Measurements from ENCODE around the gene GAR1. TPM values are rescaled to one million over a fixed set of nuclear protein-coding genes. Genes with fewer than 3 reads are reported as not detected.
"Not testable (repeated sequence)": the region's sequence is repeated elsewhere in the genome, so short reads cannot be mapped to it uniquely, and the experiment has no call there.

GAR1 gene
- total RNA-seq = 2.5 and 3.2 TPM in 2 replicates

- peak; percentile 88 to 95 for DNase-seq (ENCODE audit: low read depth in 2 of 2)
These were observed at the start of gene GAR1 for GRCh38 chr4:109815151-109816081. Gene GAR1, plus strand, starts transcription at chr4:109815762. Its CDS starts 403 bp downstream, at chr4:109816165.

GRCh38 chr4:109782092-109782491 lies 33.5 kb upstream of the GAR1 start:
- not testable (repeated sequence) for DNase-seq (ENCODE audit: low read depth in 2 of 2)

- DNase-seq (ENCODE audit: low read depth in 2 of 2) = no peak
These were observed 28.7 kb upstream of the GAR1 start for GRCh38 chr4:109786846-109787245.

- DNase-seq (ENCODE audit: low read depth in 2 of 2) = no peak
These were observed 27.8 kb upstream of the GAR1 start for GRCh38 chr4:109787807-109788206.

DNA sequence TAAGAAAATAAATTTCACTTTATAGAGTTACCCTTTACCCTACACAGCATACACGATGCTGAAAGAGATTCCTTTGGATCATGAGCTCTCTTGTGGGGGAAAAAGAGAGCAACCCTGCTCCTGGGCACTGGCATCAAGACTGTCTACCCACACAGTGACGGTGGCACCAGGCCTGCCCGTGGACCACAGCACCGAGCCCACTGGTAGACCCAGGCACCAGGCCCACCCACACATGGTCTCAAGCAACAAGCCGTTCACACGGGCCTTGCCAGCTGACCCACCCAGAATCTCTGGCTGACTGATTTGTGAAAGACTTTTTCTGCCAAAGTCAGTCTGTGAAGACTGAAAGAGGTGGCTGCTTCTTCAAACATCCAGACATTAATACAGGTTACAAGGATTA lies 20.5 kb upstream of the GAR1 start:
- DNase-seq (ENCODE audit: low read depth in 2 of 2) = no peak

DNA sequence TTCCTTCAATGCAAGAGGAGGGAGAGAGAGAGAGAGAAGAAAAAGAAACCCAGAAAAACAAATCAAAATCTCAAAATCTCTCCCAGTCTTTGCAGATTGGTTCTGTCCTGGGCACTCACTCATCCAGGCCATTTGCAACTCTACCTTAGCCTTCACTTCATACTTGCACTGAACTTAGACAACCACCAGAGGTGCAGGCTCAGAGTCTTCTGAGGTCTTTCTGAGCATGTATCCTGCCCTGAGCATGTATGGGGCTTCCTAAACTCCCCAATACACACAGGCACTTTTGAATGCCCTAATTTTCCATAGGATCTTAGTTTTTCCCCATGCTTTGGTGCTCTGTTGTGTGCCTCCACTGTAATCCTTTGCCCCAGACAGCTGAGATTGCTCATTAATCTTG lies 16.7 kb upstream of the GAR1 start:
- DNase-seq (ENCODE audit: low read depth in 2 of 2) = no peak

DNA sequence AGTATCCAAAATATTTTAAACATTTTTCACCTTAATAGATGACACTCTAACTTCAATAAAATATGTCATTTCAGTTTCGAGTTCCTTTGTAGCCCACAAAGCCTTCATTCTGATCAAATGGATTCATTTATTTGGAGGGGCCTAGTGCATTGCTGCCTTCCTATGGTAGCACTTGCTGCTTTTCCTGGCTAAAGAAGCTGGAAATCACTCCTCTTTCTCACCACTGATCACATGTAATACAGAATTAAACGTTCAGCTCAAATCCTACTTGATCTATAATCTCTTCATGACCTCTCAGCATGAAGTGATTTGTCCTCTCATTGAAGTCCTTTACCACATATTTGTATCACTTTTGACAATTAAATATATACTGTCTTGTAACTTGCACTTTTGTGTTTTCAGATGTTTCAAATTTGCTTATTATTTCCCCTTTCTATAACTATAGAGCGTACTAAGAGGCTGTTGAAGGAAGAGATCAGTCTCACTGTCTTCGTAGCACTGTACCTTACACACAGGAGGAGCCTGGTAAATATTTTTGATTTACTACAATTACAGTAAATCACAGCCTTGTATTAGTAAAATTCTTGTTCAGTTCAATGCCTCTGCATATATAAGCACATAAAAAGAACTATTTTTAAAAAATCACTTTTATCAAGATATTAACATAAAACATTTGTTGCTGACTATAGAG lies 14.3 kb upstream of the GAR1 start:
- DNase-seq (ENCODE audit: low read depth in 2 of 2) = no peak

- peak; percentile 55 to 78 for DNase-seq (ENCODE audit: low read depth in 2 of 2)
These were observed 13.7 kb upstream of the GAR1 start, which contains the start of gene CFI for GRCh38 chr4:109801895-109802319. Gene CFI, minus strand, starts transcription at chr4:109801999. Its CDS starts 28 bp downstream, at chr4:109801971.

- DNase-seq (ENCODE audit: low read depth in 2 of 2) = peak; percentile 36 to 58
These were observed 11.5 kb upstream of the GAR1 start for GRCh38 chr4:109803924-109804571.

GRCh38 chr4:109809655-109810054 lies 5.9 kb upstream of the GAR1 start:
- DNase-seq (ENCODE audit: low read depth in 2 of 2) = no peak

- no peak for DNase-seq (ENCODE audit: low read depth in 2 of 2)
These were observed 4.8 kb upstream of the GAR1 start for GRCh38 chr4:109810552-109811387.

DNA sequence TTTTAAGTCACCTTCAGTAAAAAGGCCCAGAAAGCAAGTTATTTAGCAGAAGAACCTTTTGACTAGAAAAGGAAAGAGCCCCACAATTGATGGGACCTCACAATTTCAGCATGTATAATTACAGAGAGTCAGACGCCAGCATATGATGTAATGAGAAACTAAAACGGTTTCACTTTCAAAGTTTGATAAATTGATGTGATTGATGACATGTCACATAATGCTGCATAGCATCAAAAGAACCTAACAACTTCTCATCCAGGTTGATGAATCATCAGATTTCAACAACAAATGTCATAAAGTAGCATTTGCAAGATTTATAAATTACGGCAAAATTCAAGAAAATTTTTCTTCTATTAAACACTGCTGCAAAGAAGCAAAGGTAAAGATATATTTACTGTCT lies 3.9 kb upstream of the GAR1 start:
- DNase-seq (ENCODE audit: low read depth in 2 of 2) = no peak

DNA sequence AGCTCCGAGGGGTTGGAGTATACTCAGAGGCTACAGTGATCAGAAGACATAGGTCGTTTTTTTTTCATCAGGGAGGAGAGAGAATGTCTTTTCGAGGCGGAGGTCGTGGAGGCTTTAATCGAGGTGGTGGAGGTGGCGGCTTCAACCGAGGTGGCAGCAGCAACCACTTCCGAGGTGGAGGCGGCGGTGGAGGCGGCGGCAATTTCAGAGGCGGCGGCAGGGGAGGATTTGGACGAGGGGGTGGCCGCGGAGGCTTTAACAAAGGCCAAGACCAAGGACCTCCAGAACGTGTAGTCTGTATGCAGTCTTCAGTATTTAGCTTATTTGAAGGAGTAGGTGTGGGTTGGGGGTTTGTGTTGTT lies 500 bp downstream of the GAR1 start:
- peak in 1 of 2 donors; percentile 13 for DNase-seq (ENCODE audit: low read depth in 2 of 2)

DNA sequence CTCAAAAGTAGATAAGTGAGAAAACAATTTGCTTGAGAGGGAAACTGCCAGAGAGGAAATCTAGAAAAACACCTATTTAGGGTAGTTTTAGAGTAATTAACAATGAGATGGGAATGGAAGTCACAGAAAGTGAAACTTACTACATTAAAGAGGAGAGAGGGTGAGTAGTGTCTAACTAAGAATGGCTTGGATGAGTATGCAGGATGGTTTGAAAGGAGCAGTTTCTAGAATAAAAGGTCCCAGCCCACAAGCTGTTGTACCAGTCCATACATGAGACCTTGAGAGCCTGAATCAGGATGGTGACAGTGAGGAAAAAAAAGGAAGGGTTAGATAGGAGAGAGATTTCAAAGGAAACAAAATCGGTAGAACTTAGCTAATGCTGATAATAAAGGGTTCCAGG lies 1.3 kb downstream of the GAR1 start:
- no peak for DNase-seq (ENCODE audit: low read depth in 2 of 2)

GRCh38 chr4:109818268-109818667 lies 2.7 kb downstream of the GAR1 start:
- no peak for DNase-seq (ENCODE audit: low read depth in 2 of 2)

- peak in 1 of 2 donors; percentile 18 for DNase-seq (ENCODE audit: low read depth in 2 of 2)
These were observed 5.0 kb downstream of the GAR1 start for GRCh38 chr4:109820563-109820962.

GRCh38 chr4:109821185-109821584 lies 5.6 kb downstream of the GAR1 start:
- no peak for DNase-seq (ENCODE audit: low read depth in 2 of 2)

- DNase-seq (ENCODE audit: low read depth in 2 of 2) = peak in 1 of 2 donors; percentile 28
These were observed 11.2 kb downstream of the GAR1 start for GRCh38 chr4:109826719-109827118.

GRCh38 chr4:109827672-109828071 lies 12.1 kb downstream of the GAR1 start, which contains the start of gene RRH:
Gene RRH, plus strand, starts transcription at chr4:109827972. Its CDS starts 56 bp downstream, at chr4:109828028.
- no peak for DNase-seq (ENCODE audit: low read depth in 2 of 2)

DNA sequence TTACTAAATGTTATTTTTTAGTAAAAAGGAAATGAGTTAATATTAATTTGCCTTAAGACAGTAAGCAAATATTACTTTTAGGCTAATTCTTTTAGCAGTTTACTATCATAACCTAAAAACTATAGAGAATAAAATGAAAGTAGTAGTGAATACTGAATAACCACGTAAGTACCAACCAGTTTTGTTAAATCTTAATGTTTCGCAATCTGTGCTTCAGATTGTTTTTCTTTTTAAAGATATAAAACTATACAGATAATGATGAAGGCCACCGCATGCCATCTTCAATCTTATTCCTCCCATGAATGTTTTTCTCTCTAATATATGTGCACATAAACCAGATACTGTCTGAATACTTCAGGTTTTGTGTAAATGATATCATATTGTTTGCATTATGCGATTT lies 18.2 kb downstream of the GAR1 start:
- DNase-seq (ENCODE audit: low read depth in 2 of 2) = no peak

GRCh38 chr4:109836985-109837384 lies 21.4 kb downstream of the GAR1 start:
- DNase-seq (ENCODE audit: low read depth in 2 of 2) = no peak
